ENCODE data around the gene KBTBD12. TPM values are rescaled to one million over a fixed set of nuclear protein-coding genes. Genes with fewer than 3 reads are reported as not detected.
A peak's percentile ranks its signal among the peaks of the same experiment; 100 is the strongest.

The KBTBD12 gene
- total RNA-seq, result under 1 TPM; 0.08 to 0.89 TPM
- under 1 TPM in 1 of 2 donors, not detected in 1; 0.02 TPM for polyA plus RNA-seq

DNA sequence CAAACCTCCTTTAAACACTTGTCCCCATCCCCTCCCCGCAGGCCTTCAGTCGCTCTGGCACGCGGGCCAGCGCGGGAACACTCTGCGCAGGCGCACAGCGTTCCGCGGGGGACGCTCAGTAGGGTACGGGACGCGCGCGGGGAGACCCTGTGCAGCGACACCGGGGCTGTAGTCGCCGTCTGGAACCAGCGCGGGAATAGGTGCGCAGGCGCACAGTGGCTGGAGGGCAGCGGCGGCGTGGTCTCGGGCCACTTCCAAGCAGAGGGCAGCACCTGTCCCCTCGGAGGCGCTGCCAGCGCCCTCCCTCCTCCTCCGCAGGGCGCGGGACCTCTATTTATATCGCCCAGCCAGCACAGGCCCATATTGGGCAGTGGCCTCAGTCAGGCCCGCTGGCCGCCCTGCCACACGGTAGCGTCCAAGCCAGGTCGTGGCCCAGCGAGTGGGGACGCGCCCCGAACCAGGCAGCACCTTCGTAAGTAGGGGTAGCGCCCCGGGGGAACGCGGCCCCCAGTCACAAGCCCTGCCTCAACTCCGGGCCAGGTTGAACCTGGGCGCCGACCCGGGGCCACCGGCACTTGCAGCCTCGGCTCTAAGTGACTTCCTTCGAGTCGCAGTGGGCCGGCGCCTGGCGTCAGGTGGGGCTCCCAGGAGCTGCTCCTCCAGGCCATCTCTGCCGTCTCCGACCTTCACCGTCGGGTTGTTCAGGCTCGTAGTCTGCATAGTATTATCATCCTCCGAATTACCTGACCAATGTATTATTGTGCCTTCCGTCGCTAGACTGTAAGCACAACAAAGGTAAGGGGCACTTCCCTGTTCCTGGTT is at the start of gene KBTBD12:
KBTBD12 (plus strand) TSS at position 118 of the 822 bp plus-strand sequence. CDS start 7,830 bp downstream, outside the sequence.
- Histone ChIP-seq H3K9ac (ENCODE audit: low read depth in 1 of 2, low read length in 2 of 2) (no peak within 1 kb of the TSS), H3K36me3 (ENCODE audit: control insufficient read depth in 4 of 4, insufficient read depth in 3 of 4, low read depth in 1 of 4, low read length in 3 of 4) (no peaks in the 10 kb centered on the region), H3K27ac (ENCODE audit: low read depth in 1 of 2, low read length in 2 of 2) (no peak within 1 kb of the TSS), H3K27me3 (ENCODE audit: control insufficient read depth in 4 of 4, insufficient read depth in 4 of 4, low read length in 3 of 4) (no peaks in the 10 kb centered on the region), H3K4me3 (ENCODE audit: low read depth in 1 of 3, low read length in 3 of 3) (peak within 1 kb of the TSS in 1 of 3 donors; percentile 38), H3K4me1 (ENCODE audit: control insufficient read depth in 4 of 4, insufficient read depth in 4 of 4, low read length in 3 of 4) (peaks cover 0 to 12% (median 5%) of the 10 kb centered on the region in 4 donors), H3K9me3 (ENCODE audit: control insufficient read depth in 4 of 4, low read length in 3 of 4) (no peaks in the 10 kb centered on the region)
- peak; percentile 46 for DNase-seq (ENCODE audit: low spot score)
- TF ChIP-seq HNF4G (IDR thresholded peaks at IDR 0.05) (no peak), MAX (IDR thresholded peaks at IDR 0.05) (no peak)
- 17% methylated on average over 69 of the region's 69 CpGs for WGBS

- Histone ChIP-seq H3K4me1 (ENCODE audit: control insufficient read depth in 4 of 4, insufficient read depth in 4 of 4, low read length in 3 of 4) (no peaks in the 10 kb centered on the region), H3K9ac (ENCODE audit: low read depth in 1 of 2, low read length in 2 of 2) (no peak overlapping the region), H3K27me3 (ENCODE audit: control insufficient read depth in 4 of 4, insufficient read depth in 4 of 4, low read length in 3 of 4) (no peaks in the 10 kb centered on the region), H3K4me3 (ENCODE audit: low read depth in 1 of 3, low read length in 3 of 3) (no peak overlapping the region), H3K9me3 (ENCODE audit: control insufficient read depth in 4 of 4, low read length in 3 of 4) (no peaks in the 10 kb centered on the region), H3K36me3 (ENCODE audit: control insufficient read depth in 4 of 4, insufficient read depth in 3 of 4, low read depth in 1 of 4, low read length in 3 of 4) (no peaks in the 10 kb centered on the region), H3K27ac (ENCODE audit: low read depth in 1 of 2, low read length in 2 of 2) (no peak overlapping the region)
- 88% methylated on average over 4 of the region's 4 CpGs for WGBS
- TF ChIP-seq REST (IDR thresholded peaks at IDR 0.05), result no peak
- no peak for TF ChIP-seq HNF4G (IDR thresholded peaks at IDR 0.05)
- TF ChIP-seq YY1 (IDR thresholded peaks at IDR 0.05), result no peak
- TF ChIP-seq EGR1 (IDR thresholded peaks at IDR 0.05; ENCODE audit: low read depth in 2 of 2), result no peak
- TF ChIP-seq FOXA1 (IDR thresholded peaks at IDR 0.05), result no peak
- no peak for TF ChIP-seq JUND (IDR thresholded peaks at IDR 0.05)
- TF ChIP-seq, protein P1, sequence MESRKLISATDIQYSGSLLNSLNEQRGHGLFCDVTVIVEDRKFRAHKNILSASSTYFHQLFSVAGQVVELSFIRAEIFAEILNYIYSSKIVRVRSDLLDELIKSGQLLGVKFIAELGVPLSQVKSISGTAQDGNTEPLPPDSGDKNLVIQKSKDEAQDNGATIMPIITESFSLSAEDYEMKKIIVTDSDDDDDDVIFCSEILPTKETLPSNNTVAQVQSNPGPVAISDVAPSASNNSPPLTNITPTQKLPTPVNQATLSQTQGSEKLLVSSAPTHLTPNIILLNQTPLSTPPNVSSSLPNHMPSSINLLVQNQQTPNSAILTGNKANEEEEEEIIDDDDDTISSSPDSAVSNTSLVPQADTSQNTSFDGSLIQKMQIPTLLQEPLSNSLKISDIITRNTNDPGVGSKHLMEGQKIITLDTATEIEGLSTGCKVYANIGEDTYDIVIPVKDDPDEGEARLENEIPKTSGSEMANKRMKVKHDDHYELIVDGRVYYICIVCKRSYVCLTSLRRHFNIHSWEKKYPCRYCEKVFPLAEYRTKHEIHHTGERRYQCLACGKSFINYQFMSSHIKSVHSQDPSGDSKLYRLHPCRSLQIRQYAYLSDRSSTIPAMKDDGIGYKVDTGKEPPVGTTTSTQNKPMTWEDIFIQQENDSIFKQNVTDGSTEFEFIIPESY (IDR thresholded peaks at IDR 0.05), result no peak
- TF ChIP-seq RAD21 (IDR thresholded peaks at IDR 0.05), result no peak
- TF ChIP-seq HNF4A (conservative IDR thresholded peaks at IDR 0.05), result no peak
- TF ChIP-seq, protein P2, sequence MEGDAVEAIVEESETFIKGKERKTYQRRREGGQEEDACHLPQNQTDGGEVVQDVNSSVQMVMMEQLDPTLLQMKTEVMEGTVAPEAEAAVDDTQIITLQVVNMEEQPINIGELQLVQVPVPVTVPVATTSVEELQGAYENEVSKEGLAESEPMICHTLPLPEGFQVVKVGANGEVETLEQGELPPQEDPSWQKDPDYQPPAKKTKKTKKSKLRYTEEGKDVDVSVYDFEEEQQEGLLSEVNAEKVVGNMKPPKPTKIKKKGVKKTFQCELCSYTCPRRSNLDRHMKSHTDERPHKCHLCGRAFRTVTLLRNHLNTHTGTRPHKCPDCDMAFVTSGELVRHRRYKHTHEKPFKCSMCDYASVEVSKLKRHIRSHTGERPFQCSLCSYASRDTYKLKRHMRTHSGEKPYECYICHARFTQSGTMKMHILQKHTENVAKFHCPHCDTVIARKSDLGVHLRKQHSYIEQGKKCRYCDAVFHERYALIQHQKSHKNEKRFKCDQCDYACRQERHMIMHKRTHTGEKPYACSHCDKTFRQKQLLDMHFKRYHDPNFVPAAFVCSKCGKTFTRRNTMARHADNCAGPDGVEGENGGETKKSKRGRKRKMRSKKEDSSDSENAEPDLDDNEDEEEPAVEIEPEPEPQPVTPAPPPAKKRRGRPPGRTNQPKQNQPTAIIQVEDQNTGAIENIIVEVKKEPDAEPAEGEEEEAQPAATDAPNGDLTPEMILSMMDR (IDR thresholded peaks at IDR 0.05; ENCODE audit: low read depth, low read length, missing input control), result no peak
- no peak for TF ChIP-seq ATF3 (IDR thresholded peaks at IDR 0.05)
- no peak for TF ChIP-seq RXRA (IDR thresholded peaks at IDR 0.05)
- TF ChIP-seq TAF1 (conservative IDR thresholded peaks at IDR 0.05), result no peak
- no peak for TF ChIP-seq NR2F2 (IDR thresholded peaks at IDR 0.05)
- TF ChIP-seq MAX (IDR thresholded peaks at IDR 0.05), result no peak
- TF ChIP-seq GABPA (IDR thresholded peaks at IDR 0.05 in 1 of 2, conservative IDR thresholded peaks at IDR 0.05 in 1 of 2), result no peak
- TF ChIP-seq FOXA2 (IDR thresholded peaks at IDR 0.05), result no peak
- TF ChIP-seq SP1 (IDR thresholded peaks at IDR 0.05), result no peak
- DNase-seq (ENCODE audit: low spot score), result no peak
These were observed 49.1 kb upstream of the KBTBD12 start for GRCh38 chr3:127865941-127866340.

All from liver (tissue), 9 donors.